A673 (cell line): Measurements from ENCODE around the gene MYLK.

Experiments used
- CTCF ChIP-seq: fragments of 300-800, 200-600 bp; sonication (generic); conservative IDR thresholded peaks from 2 replicates; pipeline ENCODE4 v1.5.1; 2017; ENCODE audit warnings: low read depth, mild to moderate bottlenecking, antibody characterized with exemption, low read length, moderate library complexity, mixed read lengths
- EZH2 ChIP-seq: fragments of 200-600 bp; sonication (generic); IDR thresholded peaks from 2 replicates; pipeline ENCODE4 v1.6.1; 2017; ENCODE audit warnings: borderline replicate concordance, low read depth, mild to moderate bottlenecking, mixed read lengths, antibody characterized with exemption, low read length; ENCODE audit not compliant: poor library complexity, severe bottlenecking

- TF ChIP-seq CTCF (no peak), EZH2 (no peak)
Observed at GRCh38 chr3:123734527-123734902, 149.6 kb downstream of the MYLK start.
